HepG2 (cell line): ENCODE results near the gene ENO1. TPM values are rescaled to one million over a fixed set of nuclear protein-coding genes. Genes with fewer than 3 reads are reported as not detected.
A peak's percentile ranks its signal among the peaks of the same experiment; 100 is the strongest.

Source experiments
- ATAC-seq: fragments of 200-7000 bp; cut with Tn5 transposase; 3 replicates; pipeline ENCODE4 v1.9.1; 2020; ENCODE audit warnings: mild to moderate bottlenecking, moderate library complexity
- BruUV-seq: library from RNA; stranded (reverse); fragments of 400-500 nt; replicated peaks from 2 replicates; lab custom pipeline; 2021; lab: Mats Ljungman, UMichigan
- CTCF ChIA-PET: fragments of 300-600 bp; formaldehyde crosslinking; extraction: SDS; loops from one replicate; lab custom pipeline; 2021; ENCODE audit warnings: low total read pairs, inconsistent platforms, low intra/inter-chr PET ratio; lab: Yijun Ruan, JAX
- POLR2A ChIA-PET: fragments of 350-600 bp; sonication (Branson Sonifier 250); formaldehyde crosslinking; loops from one replicate; lab custom pipeline; 2020; ENCODE audit warnings: antibody characterized with exemption, inconsistent platforms; lab: Yijun Ruan, JAX
- DNase-seq: peaks from one replicate; pipeline ENCODE4 v3.0.0-alpha.2; 2015; ENCODE audit warnings: low spot score
- FAIRE-seq: peaks from 3 replicates; lab custom pipeline; 2011; peaks lifted over from hg19 to GRCh38; lab: Jason Lieb, UNC
- H2AFZ ChIP-seq: one replicate; pipeline ENCODE4 v1.6.1; 2011; ENCODE audit warnings: low read length, inconsistent platforms
- H3K27ac ChIP-seq: fragments of 300-600 bp; 3 replicates; pipeline ENCODE4 v1.8.0; 2011; ENCODE audit warnings: mixed run types, mild to moderate bottlenecking, mixed read lengths, low read length, inconsistent platforms; ENCODE audit not compliant: insufficient read depth; ENCODE audit errors: extremely low read length
- H3K27me3 ChIP-seq, 2 experiments: fragments of 200-600 bp in 1 of 2; 2 replicates in 1 of 2; 3 replicates in 1 of 2; pipeline versions ENCODE4 v1.6.0 to v1.8.0; 2011; ENCODE audit warnings: low read length in 2 of 2, mild to moderate bottlenecking in 2 of 2, moderate library complexity in 2 of 2, inconsistent platforms in 1 of 2; ENCODE audit not compliant: insufficient read depth in 2 of 2, control insufficient read depth in 1 of 2
- H3K36me3 ChIP-seq, 2 experiments: fragments of 200-600 bp in 1 of 2; replicated peaks in 1 of 2; 2 replicates in 1 of 2; 3 replicates in 1 of 2; pipeline versions ENCODE4 v1.5.1 to v1.8.0; 2011; ENCODE audit warnings: low read length in 2 of 2, inconsistent platforms in 1 of 2; ENCODE audit not compliant: insufficient read depth in 2 of 2, control insufficient read depth in 1 of 2
- H3K4me1 ChIP-seq: 2 replicates; pipeline ENCODE4 v1.5.1; 2012; ENCODE audit warnings: low read length, inconsistent platforms; ENCODE audit not compliant: insufficient read depth
- H3K4me2 ChIP-seq: 2 replicates; pipeline ENCODE4 v1.6.0; 2011; ENCODE audit warnings: low read depth, low read length, inconsistent platforms
- H3K4me3 ChIP-seq, 3 experiments: fragments of 200-600 bp in 1 of 3; sonication (generic), shearing (Covaris generic) in 1 of 3; replicated peaks in 1 of 3; 2 replicates each; pipeline ENCODE4 v1.5.1; 2011 to 2016; ENCODE audit warnings: low read length in 3 of 3, inconsistent platforms in 2 of 3, low read depth in 2 of 3, mild to moderate bottlenecking in 2 of 3, control low read depth in 1 of 3, mixed read lengths in 1 of 3; ENCODE audit not compliant: insufficient read depth in 1 of 3
- H3K79me2 ChIP-seq: one replicate; pipeline ENCODE4 v1.6.1; 2011; ENCODE audit warnings: low read length, inconsistent platforms; ENCODE audit not compliant: insufficient read depth
- H3K9ac ChIP-seq: 2 replicates; pipeline ENCODE4 v1.6.0; 2011; ENCODE audit warnings: mild to moderate bottlenecking, low read depth, low read length, inconsistent platforms; ENCODE audit not compliant: insufficient read depth
- H3K9me3 ChIP-seq: 2 replicates; pipeline ENCODE4 v1.5.1; 2012; ENCODE audit warnings: mild to moderate bottlenecking, low read length
- H4K20me1 ChIP-seq: 2 replicates; pipeline ENCODE4 v1.6.0; 2011; ENCODE audit warnings: inconsistent platforms, mild to moderate bottlenecking, low read length, moderate library complexity; ENCODE audit not compliant: insufficient read depth
- GATAD2A ChIP-seq: IDR thresholded peaks from 2 replicates; pipeline ENCODE4 v1.6.1; 2016
- KDM5A ChIP-seq: fragments of 200-600 bp; sonication (generic); IDR thresholded peaks from 2 replicates; pipeline ENCODE4 v1.7.0; 2018; ENCODE audit warnings: antibody characterized with exemption, mild to moderate bottlenecking, low read length, borderline replicate concordance
- NFIC ChIP-seq: IDR thresholded peaks from 2 replicates; pipeline ENCODE4 v1.6.1; 2012; ENCODE audit warnings: mild to moderate bottlenecking, low read length, inconsistent platforms
- POLR2G ChIP-seq: fragments of 200-400 bp; formaldehyde crosslinking; IDR thresholded peaks from 2 replicates; pipeline ENCODE4 v1.6.1; 2018; ENCODE audit warnings: mild to moderate bottlenecking, low read depth, low read length, moderate library complexity
- SIX1 ChIP-seq: sonication (generic); formaldehyde crosslinking; IDR thresholded peaks from 2 replicates; pipeline ENCODE4 v1.4.0; 2020; ENCODE audit warnings: missing genetic modification reagents, borderline replicate concordance
- ZC3H4 ChIP-seq: sonication (generic); formaldehyde crosslinking; IDR thresholded peaks from 2 replicates; pipeline ENCODE4 v1.4.0; 2020; ENCODE audit warnings: missing genetic modification reagents, borderline replicate concordance
- ZNF33A ChIP-seq: sonication (generic); formaldehyde crosslinking; IDR thresholded peaks from 2 replicates; pipeline ENCODE4 v1.5.1; 2020; ENCODE audit warnings: missing genetic modification reagents, mild to moderate bottlenecking, moderate library complexity, borderline replicate concordance
- ZNF75D ChIP-seq: sonication (generic); formaldehyde crosslinking; IDR thresholded peaks from 2 replicates; pipeline ENCODE4 v1.8.1; 2023; ENCODE audit warnings: missing genetic modification reagents, mild to moderate bottlenecking, borderline replicate concordance
- WGBS: methylation state at CpG from one replicate; pipeline ENCODE4 v1.1.6; 2017; ENCODE audit warnings: low lambda C conversion rate; 5-methylcytosine and 5-hydroxymethylcytosine counted together
- in situ Hi-C: cut with HindIII; loops from 2 replicates; pipeline ENCODE4 v1.10.0; 2017; ENCODE audit warnings: low pct_unique_long_range_greater_than_20kb; ENCODE audit not compliant: extremely low pct_ligation_motif_present
- intact Hi-C: fragments of 100-400 bp; cut with micrococcal nuclease; formaldehyde crosslinking; loops from one replicate; pipeline ENCODE4 v1.10.0; 2022; ENCODE audit not compliant: unreplicated experiment
- polyA plus RNA-seq, 8 experiments: library from polyadenylated mRNA; depleted of rRNA in 3 of 8; stranded (reverse) in 7 of 8; unstranded in 1 of 8; fragments of >200 nt; fragmentation: Illumina TruSeq in 4 of 8; extraction: Trizol in 4 of 8; gene quantifications; 2 replicates each; pipeline versions ENCODE4 v1.2.1 to v1.2.3, GENCODE V29; 2011 to 2016; ENCODE audit warnings: low read depth in 4 of 8, missing spikeins in 1 of 8, mixed read lengths in 1 of 8; ENCODE audit not compliant: insufficient read depth in 1 of 8
- total RNA-seq, 5 experiments: library from RNA; depleted of rRNA; stranded (reverse); fragments of >200 nt; fragmentation: Illumina TruSeq; extraction: Trizol; gene quantifications; 2 replicates each; pipeline ENCODE4 v1.2.3, GENCODE V29; 2016; ENCODE audit warnings: low read depth in 1 of 5
- TF ChIP-seq, protein P1 (sequence below): sonication (generic); formaldehyde crosslinking; IDR thresholded peaks from 2 replicates; pipeline ENCODE4 v1.8.1; 2023; ENCODE audit warnings: mild to moderate bottlenecking, missing genetic modification reagents
- TF ChIP-seq, protein P2 (sequence below): sonication (generic); formaldehyde crosslinking; IDR thresholded peaks from 2 replicates; pipeline ENCODE4 v1.5.1; 2020; ENCODE audit warnings: missing genetic modification reagents, mild to moderate bottlenecking, borderline replicate concordance
- TF ChIP-seq, protein P3 (sequence below), 2 experiments: sonication (generic) in 1 of 2; formaldehyde crosslinking in 1 of 2; IDR thresholded peaks; 2 replicates each; pipeline versions ENCODE4 v1.6.1 to v1.9.0; 2014 to 2022; ENCODE audit warnings: antibody characterized with exemption in 1 of 2, borderline replicate concordance in 1 of 2, inconsistent platforms in 1 of 2, low read depth in 1 of 2, missing genetic modification reagents in 1 of 2

Gene ENO1
- total and polyA plus RNA-seq, 2 of the 13 experiments (the other 11 are each of a cell fraction or from before 2014, with no cell fraction given) = 1,559 to 3,103 TPM

DNA sequence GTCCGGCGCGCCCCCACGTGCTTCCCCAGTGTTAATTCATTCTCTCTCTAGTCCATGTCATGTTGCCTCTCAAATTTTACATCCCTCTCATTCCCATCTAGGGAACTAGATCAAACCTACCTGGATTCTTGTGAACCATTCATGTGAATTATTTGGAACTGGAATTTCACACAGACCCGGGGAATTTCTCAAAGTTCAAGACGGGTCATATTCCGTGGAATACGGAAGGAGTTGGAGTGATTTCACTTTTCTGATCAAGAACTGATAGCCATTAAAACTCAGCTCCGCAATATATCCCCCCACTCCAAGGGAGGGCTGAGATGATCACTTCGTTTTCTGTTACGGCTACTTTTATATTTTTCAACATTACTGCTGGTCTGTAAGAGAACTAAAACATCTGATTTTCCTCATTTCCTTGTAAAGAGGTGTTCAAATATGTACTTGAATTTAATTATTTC lies 1.0 kb upstream of the ENO1 start:
- peak; percentile 3; the same call in 1 of the 2 replicates for TF ChIP-seq KDM5A
- TF ChIP-seq POLR2G = no peak
- peak; percentile 76; the same call in 1 of the 2 replicates for TF ChIP-seq ZC3H4 (CRISPR knock-in tag)
- 0 out of 2 replicates have a peak, but pooled peaks have one; percentile 4 for TF ChIP-seq SIX1 (CRISPR knock-in tag)
- 0 out of 2 replicates have a peak, but pooled peaks have one; percentile 16 for TF ChIP-seq NFIC
- 0 out of 2 replicates have a peak, but pooled peaks have one; percentile 5 for TF ChIP-seq GATAD2A (CRISPR knock-in tag)
- no peak for TF ChIP-seq ZNF75D
- TF ChIP-seq, protein P1, sequence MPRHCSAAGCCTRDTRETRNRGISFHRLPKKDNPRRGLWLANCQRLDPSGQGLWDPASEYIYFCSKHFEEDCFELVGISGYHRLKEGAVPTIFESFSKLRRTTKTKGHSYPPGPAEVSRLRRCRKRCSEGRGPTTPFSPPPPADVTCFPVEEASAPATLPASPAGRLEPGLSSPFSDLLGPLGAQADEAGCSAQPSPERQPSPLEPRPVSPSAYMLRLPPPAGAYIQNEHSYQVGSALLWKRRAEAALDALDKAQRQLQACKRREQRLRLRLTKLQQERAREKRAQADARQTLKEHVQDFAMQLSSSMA (CRISPR knock-in tag) = no peak
- TF ChIP-seq ZNF33A (CRISPR knock-in tag) = 0 out of 2 replicates have a peak, but pooled peaks have one; percentile 45
- TF ChIP-seq, protein P2, sequence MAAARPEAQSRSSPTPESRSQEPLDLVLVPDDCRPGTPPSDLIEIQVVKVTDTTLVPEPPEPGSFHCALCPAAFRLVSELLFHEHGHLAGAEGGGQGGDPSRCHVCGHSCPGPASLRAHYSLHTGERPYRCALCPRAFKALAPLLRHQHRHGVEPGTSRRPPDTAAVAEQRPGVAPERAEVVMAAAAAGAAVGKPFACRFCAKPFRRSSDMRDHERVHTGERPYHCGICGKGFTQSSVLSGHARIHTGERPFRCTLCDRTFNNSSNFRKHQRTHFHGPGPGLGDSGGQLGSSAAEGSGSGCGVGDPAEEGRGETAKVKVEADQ (CRISPR knock-in tag) = 0 out of 2 replicates have a peak, but pooled peaks have one; percentile 27
- TF ChIP-seq, protein P3, sequence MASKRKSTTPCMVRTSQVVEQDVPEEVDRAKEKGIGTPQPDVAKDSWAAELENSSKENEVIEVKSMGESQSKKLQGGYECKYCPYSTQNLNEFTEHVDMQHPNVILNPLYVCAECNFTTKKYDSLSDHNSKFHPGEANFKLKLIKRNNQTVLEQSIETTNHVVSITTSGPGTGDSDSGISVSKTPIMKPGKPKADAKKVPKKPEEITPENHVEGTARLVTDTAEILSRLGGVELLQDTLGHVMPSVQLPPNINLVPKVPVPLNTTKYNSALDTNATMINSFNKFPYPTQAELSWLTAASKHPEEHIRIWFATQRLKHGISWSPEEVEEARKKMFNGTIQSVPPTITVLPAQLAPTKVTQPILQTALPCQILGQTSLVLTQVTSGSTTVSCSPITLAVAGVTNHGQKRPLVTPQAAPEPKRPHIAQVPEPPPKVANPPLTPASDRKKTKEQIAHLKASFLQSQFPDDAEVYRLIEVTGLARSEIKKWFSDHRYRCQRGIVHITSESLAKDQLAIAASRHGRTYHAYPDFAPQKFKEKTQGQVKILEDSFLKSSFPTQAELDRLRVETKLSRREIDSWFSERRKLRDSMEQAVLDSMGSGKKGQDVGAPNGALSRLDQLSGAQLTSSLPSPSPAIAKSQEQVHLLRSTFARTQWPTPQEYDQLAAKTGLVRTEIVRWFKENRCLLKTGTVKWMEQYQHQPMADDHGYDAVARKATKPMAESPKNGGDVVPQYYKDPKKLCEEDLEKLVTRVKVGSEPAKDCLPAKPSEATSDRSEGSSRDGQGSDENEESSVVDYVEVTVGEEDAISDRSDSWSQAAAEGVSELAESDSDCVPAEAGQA (IDR thresholded peaks at IDR 0.05; ENCODE audit: low read depth) = no peak
- TF ChIP-seq, protein P3 (CRISPR knock-in tag; IDR thresholded peaks at IDR 0.05; ENCODE audit: borderline replicate concordance) = no peak
- WGBS = 2% methylated on average over 11 of the region's 11 CpGs
- Histone ChIP-seq H3K79me2 (peaks cover 43% of the 10 kb centered on the region), H2AFZ (no peak overlapping the region), H3K4me2 (peak overlapping the region; percentile 90), H3K27me3 (peaks cover 0 to 2% of the 10 kb centered on the region in 2 experiments; a peak in 2 of 5 replicates), H3K9ac (peak overlapping the region; percentile 97), H3K27ac (peak overlapping the region; percentile 90), H3K4me1 (peaks cover 41% of the 10 kb centered on the region), H3K36me3 (peaks cover 0 to 22% of the 10 kb centered on the region in 2 experiments; a peak in 3 of 5 replicates), H3K4me3 (peak overlapping the region; percentile 54 to 93 (median 56)), H4K20me1 (peaks cover 29% of the 10 kb centered on the region), H3K9me3 (no peaks in the 10 kb centered on the region)
- DNase-seq = no peak
- POLR2A ChIA-PET = interaction anchor here (0.9 to 4.9 kb wide), 14 partner anchors 8 to 360 kb away, joined by 3 to 116 read pairs (median 8); partner anchors contain the start of gene RERE
- ATAC-seq = no peak
- no TSS peak for BruUV-seq
- CTCF ChIA-PET = no interaction called here
- FAIRE-seq = no peak
- intact Hi-C loops (no loop called here), in situ Hi-C loops (no loop called here)
